ENCODE data around the gene DDRGK1. TPM values are rescaled to one million over a fixed set of nuclear protein-coding genes. Genes with fewer than 3 reads are reported as not detected.
A peak's percentile ranks its signal among the peaks of the same experiment; 100 is the strongest.

DDRGK1 gene
- total and polyA plus RNA-seq, 2 of the 8 experiments (the other 6 are each of a cell fraction or from before 2014, with no cell fraction given) = 29.4 to 42.0 TPM

- Histone ChIP-seq H2BK5ac (ENCODE audit: low read depth, low read length) (no peak overlapping the region), H3K9me3 (ENCODE audit: insufficient read depth in 2 of 2, low read depth in 1 of 2, low read length in 1 of 2) (no peaks in the 10 kb centered on the region), H4K8ac (ENCODE audit: extremely low read depth, insufficient read depth, low read length) (no peak overlapping the region), H3K18ac (ENCODE audit: extremely low read depth, low read length) (peak overlapping the region; percentile 78; the same call in 1 of the 2 replicates), H3K56ac (replicated peaks; ENCODE audit: insufficient read length, low read depth, low read length) (no peak overlapping the region), H3K27ac (ENCODE audit: low read depth, low read length) (no peak overlapping the region), H3K9ac (replicated peaks in 1 of 4; ENCODE audit: extremely low read depth in 1 of 4, low read depth in 3 of 4, low read length in 3 of 4) (peak overlapping the region in 2 of 4 experiments; percentile 50 to 87; a peak in 3 of 7 replicates), H2AK5ac (ENCODE audit: low read depth, low read length) (no peak overlapping the region), H4K20me1 (replicated peaks in 1 of 2; ENCODE audit: control insufficient read depth in 1 of 2, insufficient read depth in 2 of 2, low read length in 2 of 2) (peaks cover 0 to 2% of the 10 kb centered on the region in 2 experiments), H4K91ac (replicated peaks; ENCODE audit: insufficient read length, low read length) (peak overlapping the region; percentile 5), H3K79me2 (ENCODE audit: control insufficient read depth in 1 of 2, insufficient read depth in 2 of 2, low read length in 2 of 2) (peaks cover 0 to 17% of the 10 kb centered on the region in 2 experiments; a peak in 2 of 4 replicates), H3K14ac (ENCODE audit: insufficient read length) (no peak overlapping the region), H2BK12ac (ENCODE audit: low read depth, low read length) (0 out of 2 replicates have a peak overlapping the region, but pooled peaks have one; percentile 17), H3K4me1 (replicated peaks in 1 of 4; ENCODE audit: control insufficient read depth in 3 of 4, insufficient read depth in 4 of 4, low read length in 3 of 4) (peaks cover 5 to 32% (median 25%) of the 10 kb centered on the region in 4 experiments), H3K23me2 (ENCODE audit: low read depth, low read length) (peaks cover 16% of the 10 kb centered on the region; the same call in 1 of the 2 replicates), H2BK20ac (ENCODE audit: low read length) (no peak overlapping the region), H2AFZ (ENCODE audit: low read length) (no peak overlapping the region), H3K23ac (ENCODE audit: insufficient read length) (no peak overlapping the region), H3K27me3 (replicated peaks in 1 of 4; ENCODE audit: control insufficient read depth in 3 of 4, extremely low read depth in 1 of 4, insufficient read depth in 3 of 4, low read length in 3 of 4) (no peaks in the 10 kb centered on the region; a peak in 1 of 7 replicates), H3K4ac (replicated peaks; ENCODE audit: insufficient read length, low read depth, low read length) (peak overlapping the region; percentile 54), H2BK120ac (replicated peaks; ENCODE audit: low read depth, low read length) (no peak overlapping the region), H2BK15ac (ENCODE audit: low read length) (no peak overlapping the region), H4K5ac (ENCODE audit: insufficient read length, low read depth, low read length) (no peak overlapping the region), H3K4me3 (ENCODE audit: extremely low read depth in 1 of 4, insufficient read depth in 2 of 4, low read depth in 3 of 4, low read length in 4 of 4) (peak overlapping the region; percentile 83 to 95 (median 91)), H3K4me2 (ENCODE audit: insufficient read depth in 1 of 2, low read depth in 2 of 2, low read length in 2 of 2) (peak overlapping the region; percentile 77 to 79), H3K36me3 (ENCODE audit: control insufficient read depth in 2 of 4, insufficient read depth in 4 of 4, low read length in 3 of 4) (no peaks in the 10 kb centered on the region; a peak in 1 of 8 replicates), H3K79me1 (ENCODE audit: low read depth, low read length) (no peaks in the 10 kb centered on the region; the same call in 1 of the 2 replicates)
- no peak for DNase-seq (ENCODE audit: low read depth in 1 of 2, low spot score in 2 of 2)
- FAIRE-seq = no peak
- POLR2A ChIA-PET (ENCODE audit: partially characterized antibody) = interaction anchor here (0.8 to 3.9 kb wide), 5 partner anchors 10 to 67 kb away, joined by 3 to 19 read pairs (median 8); partner anchors contain the start of genes FASTKD5, SLC4A11 and UBOX5
- CTCF ChIA-PET (ENCODE audit: partially characterized antibody) = interaction anchor here (0.5 to 1.5 kb wide), 8 partner anchors 10 to 491 kb away, joined by 3 to 4 read pairs (median 3); partner anchors contain the start of genes FASTKD5 and UBOX5
- WGBS, 2 experiments (ENCODE audit: extremely low coverage in 1 of 2, insufficient coverage in 1 of 2, insufficient read length in 1 of 2, insufficient replicate concordance in 2 of 2, low coverage in 1 of 2, low lambda C conversion rate in 2 of 2, missing lambda C conversion rate in 1 of 2) = 57% methylated on average over 5 of the region's 5 CpGs; no CpG with 5 or more reads in 1 of the 2 experiments
- TF ChIP-seq RFX5 (IDR thresholded peaks at IDR 0.05; ENCODE audit: borderline replicate concordance, low read depth, low read length) = no peak
- TF ChIP-seq RBBP5 (IDR thresholded peaks at IDR 0.05; ENCODE audit: borderline replicate concordance, low read depth, low read length) = no peak
- no peak for TF ChIP-seq CHD2 (IDR thresholded peaks at IDR 0.05; ENCODE audit: low read length)
- TF ChIP-seq HDAC2 (IDR thresholded peaks at IDR 0.05; ENCODE audit: borderline replicate concordance in 1 of 2, low read depth in 2 of 2, low read length in 2 of 2) = no peak
- TF ChIP-seq POU5F1 (IDR thresholded peaks at IDR 0.05; ENCODE audit: low read depth, low read length) = no peak
- no peak for TF ChIP-seq EZH2 (IDR thresholded peaks at IDR 0.05; ENCODE audit: low read depth, low read length, severe bottlenecking)
- TF ChIP-seq CBX5 (IDR thresholded peaks at IDR 0.05; ENCODE audit: low read depth, low read length) = no peak
- TF ChIP-seq SRF (IDR thresholded peaks at IDR 0.05; ENCODE audit: low read depth, low read length) = no peak
- no peak for TF ChIP-seq HDAC6 (IDR thresholded peaks at IDR 0.05; ENCODE audit: low read depth, low read length)
- no peak for TF ChIP-seq POLR2A (IDR thresholded peaks at IDR 0.05; ENCODE audit: control extremely low read depth in 1 of 2, low read depth in 2 of 2, low read length in 2 of 2)
- TF ChIP-seq FOSL1 (IDR thresholded peaks at IDR 0.05; ENCODE audit: insufficient read depth, low read depth, low read length) = no peak
Observed at GRCh38 chr20:3172126-3172932, 32.2 kb downstream of the DDRGK1 start.
